ENCODE data around the gene MAPRE3. TPM values are rescaled to one million over a fixed set of nuclear protein-coding genes. Genes with fewer than 3 reads are reported as not detected.

The MAPRE3 gene
- total RNA-seq, 4 donors from 2014 or later: 41.9 to 66.5 (median 53.9) TPM

GRCh38 chr2:27042985-27043634, 72.7 kb downstream of the MAPRE3 start:
- H3K36me3 ChIP-seq: peaks cover 0 to 34% of the 10 kb centered on the region in 2 donors
- DNase-seq: no peak

DNA sequence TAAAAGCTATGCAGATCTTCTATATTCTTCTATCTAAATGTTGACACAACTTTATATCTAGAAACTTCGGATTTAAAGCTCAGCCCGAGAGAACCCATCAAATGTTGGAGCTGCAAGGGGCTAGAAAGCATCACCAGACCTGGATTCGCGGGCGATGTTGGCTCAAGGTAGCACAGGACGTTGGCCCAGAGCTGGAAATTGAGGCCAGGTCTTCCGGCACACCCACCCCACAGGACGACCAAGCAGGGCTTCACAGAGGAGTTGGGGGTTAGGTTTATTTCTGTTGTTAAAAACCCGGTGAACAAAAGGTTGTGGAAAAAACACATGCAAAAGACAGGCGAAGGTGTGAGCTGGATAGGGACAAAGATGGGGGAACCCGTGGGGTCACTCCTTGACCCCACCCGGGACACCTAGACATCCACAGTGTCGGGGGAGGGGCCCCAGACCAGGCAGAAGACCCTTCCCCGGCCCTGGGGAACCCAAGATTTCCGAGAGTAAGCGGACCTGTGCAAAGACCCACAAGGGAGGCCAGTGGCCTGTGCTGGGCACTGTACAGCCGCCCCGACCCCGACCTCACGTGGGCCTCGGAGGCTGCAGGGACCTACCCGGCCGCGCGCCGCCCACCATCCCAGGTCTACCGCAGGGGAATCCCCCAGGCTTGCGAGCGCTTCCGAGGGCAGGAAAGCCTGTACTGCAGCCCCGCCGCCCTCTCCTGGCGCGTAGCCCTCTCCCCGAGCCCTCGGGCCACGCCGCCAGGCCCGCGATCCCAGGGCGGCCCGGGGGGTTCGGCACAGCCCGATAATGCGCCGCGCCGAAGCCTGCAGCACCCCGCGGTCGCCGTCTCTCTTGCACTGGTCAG, 79.2 kb downstream of the MAPRE3 start:
- ATAC-seq (no peak), DNase-seq (no peak)
- Histone ChIP-seq H3K27me3 (no peaks in the 10 kb centered on the region), H3K4me3 (peak overlapping the region; percentile 78 to 92 (median 84)), H3K9me3 (no peaks in the 10 kb centered on the region), H3K4me1 (peaks cover 11 to 13% of the 10 kb centered on the region in 2 donors), H3K27ac (peak overlapping the region; percentile 93 to 96 (median 93)), H3K36me3 (peaks cover 0 to 9% of the 10 kb centered on the region in 2 donors)
- no peak for TF ChIP-seq POLR2A (IDR thresholded peaks at IDR 0.05)
- in situ Hi-C loops (cut with MboI; ENCODE audit: low sequenced_read_pairs in 4 of 4): no loop called here
- intact Hi-C loops (cut with DNase I; ENCODE audit: low total_unique reads): loop anchor here (1.0 kb wide), 2 partner anchors 16 to 37 kb away; partner anchors contain the start of gene KHK

More at GRCh38 chr2:27042985-27043634, 72.7 kb downstream of the MAPRE3 start:
- no peak overlapping the region for H3K27ac ChIP-seq
- TF ChIP-seq CTCF (IDR thresholded peaks at IDR 0.05 in 4 of 5, conservative IDR thresholded peaks at IDR 0.05 in 1 of 5) (no peak), POLR2A (IDR thresholded peaks at IDR 0.05) (no peak)
- ATAC-seq: no peak
- H3K9me3 ChIP-seq: no peaks in the 10 kb centered on the region
- in situ Hi-C loops (cut with MboI; ENCODE audit: low sequenced_read_pairs in 4 of 4) (no loop called here), intact Hi-C loops (cut with DNase I; ENCODE audit: low total_unique reads) (no loop called here)
- peaks cover 10 to 12% of the 10 kb centered on the region in 2 donors for H3K4me1 ChIP-seq
- H3K4me3 ChIP-seq: no peak overlapping the region
- H3K27me3 ChIP-seq: no peaks in the 10 kb centered on the region

GRCh38 chr2:27050281-27050995, 80.0 kb downstream of the MAPRE3 start:
- Histone ChIP-seq H3K9me3 (no peaks in the 10 kb centered on the region), H3K27ac (peak overlapping the region; percentile 93 to 96 (median 93)), H3K36me3 (peaks cover 0 to 17% of the 10 kb centered on the region in 2 donors), H3K4me1 (peaks cover 11 to 13% of the 10 kb centered on the region in 2 donors), H3K4me3 (peak overlapping the region; percentile 78 to 92 (median 84)), H3K27me3 (no peaks in the 10 kb centered on the region)
- in situ Hi-C loops (cut with MboI; ENCODE audit: low sequenced_read_pairs in 4 of 4) (no loop called here), intact Hi-C loops (cut with DNase I; ENCODE audit: low total_unique reads) (loop anchor here (1.0 kb wide), 2 partner anchors 17 to 36 kb away; partner anchors contain the start of gene KHK)
- TF ChIP-seq POLR2A (IDR thresholded peaks at IDR 0.05) (peak in 1 of 2 donors; percentile 9), CTCF (IDR thresholded peaks at IDR 0.05 in 4 of 5, conservative IDR thresholded peaks at IDR 0.05 in 1 of 5) (peak; percentile 61 to 73 (median 67))
- ATAC-seq: peak; percentile 80 to 83
- peak; percentile 81 to 91 for DNase-seq

DNA sequence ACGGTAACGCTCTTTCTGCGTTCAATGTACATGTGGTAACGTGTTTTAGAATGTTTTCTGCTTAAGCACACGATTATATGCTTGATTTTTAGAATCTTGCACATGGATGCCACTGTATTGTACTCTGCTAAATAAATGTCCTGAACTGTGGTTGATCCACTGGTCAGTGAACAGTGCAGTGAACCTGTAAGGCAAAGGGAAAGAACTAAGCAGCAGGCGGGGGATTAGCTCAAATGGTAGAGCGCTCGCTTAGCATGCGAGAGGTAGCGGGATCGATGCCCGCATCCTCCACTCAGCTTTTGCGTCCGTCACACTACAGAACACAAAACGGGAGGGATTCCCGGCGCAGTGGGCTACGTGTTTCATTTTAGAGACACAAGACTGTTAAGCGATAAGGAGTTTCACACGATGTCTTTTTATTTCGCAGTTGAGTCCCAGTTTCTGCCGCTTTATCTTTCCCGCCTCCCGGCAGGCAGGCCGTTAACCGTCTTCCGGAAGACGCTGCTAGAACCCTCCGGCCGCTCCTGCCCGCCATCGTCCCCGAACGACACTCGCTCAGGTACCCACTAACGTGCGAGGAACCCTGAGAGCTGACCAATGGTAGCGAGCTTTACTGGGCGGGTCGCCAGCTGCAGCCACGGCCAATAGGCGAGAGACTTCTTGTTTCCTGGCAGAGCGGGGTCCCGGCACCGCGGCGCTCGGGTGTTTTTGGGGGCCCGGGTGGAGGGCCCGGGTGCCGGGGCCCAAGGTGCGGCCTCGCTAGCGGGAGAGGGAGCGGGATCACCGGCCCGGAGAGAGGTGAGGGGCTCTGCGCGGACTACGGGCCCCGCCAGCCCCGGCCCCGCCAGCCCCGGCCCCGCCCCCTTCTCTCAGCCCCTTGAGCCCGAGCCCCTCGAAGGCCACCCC, 80.8 kb downstream of the MAPRE3 start, which contains the start of gene AGBL5:
TSS of gene AGBL5 (plus strand) at position 673 of the 906 bp plus-strand sequence. CDS start 1,291 bp downstream, outside the sequence.
- peaks cover 0 to 25% of the 10 kb centered on the region in 2 donors for H3K36me3 ChIP-seq
- peak within 1 kb of the TSS; percentile 78 to 92 (median 84) for H3K4me3 ChIP-seq
- in situ Hi-C loops (cut with MboI; ENCODE audit: low sequenced_read_pairs in 4 of 4) (no loop called here), intact Hi-C loops (cut with DNase I; ENCODE audit: low total_unique reads) (loop anchor here (1.0 kb wide), 2 partner anchors 18 to 35 kb away; partner anchors contain the start of gene KHK)
- no peak for TF ChIP-seq CTCF (IDR thresholded peaks at IDR 0.05 in 4 of 5, conservative IDR thresholded peaks at IDR 0.05 in 1 of 5)
- peak; percentile 69 to 72 for TF ChIP-seq POLR2A (IDR thresholded peaks at IDR 0.05)
- peaks cover 11 to 13% of the 10 kb centered on the region in 2 donors for H3K4me1 ChIP-seq
- no peaks in the 10 kb centered on the region for H3K9me3 ChIP-seq
- H3K27me3 ChIP-seq: no peaks in the 10 kb centered on the region
- DNase-seq: peak; percentile 94 to 96
- peak within 1 kb of the TSS; percentile 93 to 96 (median 93) for H3K27ac ChIP-seq
- ATAC-seq: peak; percentile 76 to 79
